HL-60 (cell line): ENCODE results near the gene HABP2.

Experiments
- DNase-seq, 2 experiments: peaks; one replicate each; pipeline ENCODE4 v3.0.0-alpha.2; 2010 to 2020; ENCODE audit warnings: low read depth in 1 of 2, low spot score in 1 of 2
- H3K27ac ChIP-seq: fragments of 250-450 bp; sonication (Bioruptor Pico); replicated peaks from 2 replicates; pipeline ENCODE4 v1.5.1; 2020; ENCODE audit warnings: mild to moderate bottlenecking, moderate library complexity
- H3K27me3 ChIP-seq: fragments of 250-450 bp; sonication (Bioruptor Pico); 2 replicates; pipeline ENCODE4 v1.5.1; 2021; ENCODE audit warnings: mild to moderate bottlenecking, moderate library complexity; ENCODE audit not compliant: insufficient read depth, poor library complexity, severe bottlenecking
- H3K4me3 ChIP-seq: replicated peaks from 2 replicates; pipeline ENCODE4 v1.5.1; 2011; ENCODE audit warnings: mild to moderate bottlenecking, control low read depth, low read length; ENCODE audit not compliant: insufficient read depth
- GABPA ChIP-seq: IDR thresholded peaks from 2 replicates; pipeline ENCODE4 v1.6.1; 2012; ENCODE audit warnings: low read depth
- POLR2AphosphoS5 ChIP-seq: IDR thresholded peaks from 2 replicates; pipeline ENCODE4 v1.6.1; 2012; ENCODE audit warnings: low read depth
- SPI1 ChIP-seq: IDR thresholded peaks from 2 replicates; pipeline ENCODE4 v1.6.1; 2012; ENCODE audit warnings: low read depth, mild to moderate bottlenecking, borderline replicate concordance
- TF ChIP-seq, protein P1 (sequence below): IDR thresholded peaks from 2 replicates; pipeline ENCODE4 v1.6.1; 2012; ENCODE audit warnings: low read depth; ENCODE audit not compliant: insufficient replicate concordance
- TF ChIP-seq, protein P2 (sequence below): IDR thresholded peaks from one replicate; pipeline ENCODE4 v1.5.1; 2011; ENCODE audit warnings: low read length, control low read depth, inconsistent platforms; ENCODE audit not compliant: insufficient read depth

HABP2 gene

DNA sequence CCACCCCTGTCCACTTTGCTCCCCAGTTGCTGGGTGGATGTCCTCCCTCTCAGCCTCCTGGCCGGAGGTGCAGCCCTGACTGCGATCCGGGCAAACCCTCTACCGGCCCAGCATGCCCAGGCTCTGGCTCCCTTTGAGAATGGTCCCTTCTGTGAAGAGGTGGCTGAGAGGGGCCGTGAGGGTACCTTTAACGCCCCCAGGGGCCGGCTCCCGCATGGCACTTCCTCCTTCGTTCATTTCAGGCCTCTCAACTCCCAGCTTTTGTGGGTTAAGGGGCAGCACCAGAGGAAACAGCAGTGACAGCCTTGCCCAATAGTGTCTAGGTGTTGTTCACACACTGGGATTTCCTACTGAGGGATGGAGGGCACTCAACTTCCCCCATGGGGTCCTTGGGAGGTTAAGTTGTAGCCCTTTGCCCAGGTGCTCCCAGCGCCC lies 33.2 kb upstream of the HABP2 start:
- TF ChIP-seq GABPA (no peak), SPI1 (peak; percentile 76)
- TF ChIP-seq, protein P1, sequence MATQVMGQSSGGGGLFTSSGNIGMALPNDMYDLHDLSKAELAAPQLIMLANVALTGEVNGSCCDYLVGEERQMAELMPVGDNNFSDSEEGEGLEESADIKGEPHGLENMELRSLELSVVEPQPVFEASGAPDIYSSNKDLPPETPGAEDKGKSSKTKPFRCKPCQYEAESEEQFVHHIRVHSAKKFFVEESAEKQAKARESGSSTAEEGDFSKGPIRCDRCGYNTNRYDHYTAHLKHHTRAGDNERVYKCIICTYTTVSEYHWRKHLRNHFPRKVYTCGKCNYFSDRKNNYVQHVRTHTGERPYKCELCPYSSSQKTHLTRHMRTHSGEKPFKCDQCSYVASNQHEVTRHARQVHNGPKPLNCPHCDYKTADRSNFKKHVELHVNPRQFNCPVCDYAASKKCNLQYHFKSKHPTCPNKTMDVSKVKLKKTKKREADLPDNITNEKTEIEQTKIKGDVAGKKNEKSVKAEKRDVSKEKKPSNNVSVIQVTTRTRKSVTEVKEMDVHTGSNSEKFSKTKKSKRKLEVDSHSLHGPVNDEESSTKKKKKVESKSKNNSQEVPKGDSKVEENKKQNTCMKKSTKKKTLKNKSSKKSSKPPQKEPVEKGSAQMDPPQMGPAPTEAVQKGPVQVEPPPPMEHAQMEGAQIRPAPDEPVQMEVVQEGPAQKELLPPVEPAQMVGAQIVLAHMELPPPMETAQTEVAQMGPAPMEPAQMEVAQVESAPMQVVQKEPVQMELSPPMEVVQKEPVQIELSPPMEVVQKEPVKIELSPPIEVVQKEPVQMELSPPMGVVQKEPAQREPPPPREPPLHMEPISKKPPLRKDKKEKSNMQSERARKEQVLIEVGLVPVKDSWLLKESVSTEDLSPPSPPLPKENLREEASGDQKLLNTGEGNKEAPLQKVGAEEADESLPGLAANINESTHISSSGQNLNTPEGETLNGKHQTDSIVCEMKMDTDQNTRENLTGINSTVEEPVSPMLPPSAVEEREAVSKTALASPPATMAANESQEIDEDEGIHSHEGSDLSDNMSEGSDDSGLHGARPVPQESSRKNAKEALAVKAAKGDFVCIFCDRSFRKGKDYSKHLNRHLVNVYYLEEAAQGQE: no peak
- no peaks in the 10 kb centered on the region for H3K27me3 ChIP-seq
- no peak overlapping the region for H3K27ac ChIP-seq
- no peak overlapping the region for H3K4me3 ChIP-seq
- DNase-seq: no peak

DNA sequence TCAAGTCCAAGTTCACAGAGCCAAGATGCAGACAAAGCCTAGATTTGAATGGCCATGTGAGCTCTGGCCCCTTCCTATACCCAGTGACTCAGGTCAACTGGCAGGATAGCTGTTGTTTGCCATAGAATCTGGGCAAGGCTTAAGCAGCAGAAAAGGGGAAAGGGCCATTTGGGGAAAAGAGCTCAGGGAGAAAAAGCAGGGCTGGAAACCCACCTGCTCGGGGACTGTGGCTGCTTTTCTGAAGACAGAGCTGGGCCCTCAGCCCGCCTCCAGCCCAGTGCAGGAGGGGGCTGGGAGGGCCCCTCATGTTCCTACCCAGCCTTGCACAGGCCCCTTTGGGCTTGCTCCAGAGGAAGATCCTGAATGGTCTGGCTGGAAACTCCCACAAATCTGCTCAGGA lies 32.6 kb upstream of the HABP2 start:
- TF ChIP-seq SPI1 (no peak), GABPA (no peak), POLR2AphosphoS5 (no peak)
- TF ChIP-seq, protein P1: no peak
- TF ChIP-seq, protein P2, sequence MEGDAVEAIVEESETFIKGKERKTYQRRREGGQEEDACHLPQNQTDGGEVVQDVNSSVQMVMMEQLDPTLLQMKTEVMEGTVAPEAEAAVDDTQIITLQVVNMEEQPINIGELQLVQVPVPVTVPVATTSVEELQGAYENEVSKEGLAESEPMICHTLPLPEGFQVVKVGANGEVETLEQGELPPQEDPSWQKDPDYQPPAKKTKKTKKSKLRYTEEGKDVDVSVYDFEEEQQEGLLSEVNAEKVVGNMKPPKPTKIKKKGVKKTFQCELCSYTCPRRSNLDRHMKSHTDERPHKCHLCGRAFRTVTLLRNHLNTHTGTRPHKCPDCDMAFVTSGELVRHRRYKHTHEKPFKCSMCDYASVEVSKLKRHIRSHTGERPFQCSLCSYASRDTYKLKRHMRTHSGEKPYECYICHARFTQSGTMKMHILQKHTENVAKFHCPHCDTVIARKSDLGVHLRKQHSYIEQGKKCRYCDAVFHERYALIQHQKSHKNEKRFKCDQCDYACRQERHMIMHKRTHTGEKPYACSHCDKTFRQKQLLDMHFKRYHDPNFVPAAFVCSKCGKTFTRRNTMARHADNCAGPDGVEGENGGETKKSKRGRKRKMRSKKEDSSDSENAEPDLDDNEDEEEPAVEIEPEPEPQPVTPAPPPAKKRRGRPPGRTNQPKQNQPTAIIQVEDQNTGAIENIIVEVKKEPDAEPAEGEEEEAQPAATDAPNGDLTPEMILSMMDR: no peak
- DNase-seq: no peak
- no peak overlapping the region for H3K27ac ChIP-seq
- H3K27me3 ChIP-seq: no peaks in the 10 kb centered on the region
- H3K4me3 ChIP-seq: no peak overlapping the region

DNA sequence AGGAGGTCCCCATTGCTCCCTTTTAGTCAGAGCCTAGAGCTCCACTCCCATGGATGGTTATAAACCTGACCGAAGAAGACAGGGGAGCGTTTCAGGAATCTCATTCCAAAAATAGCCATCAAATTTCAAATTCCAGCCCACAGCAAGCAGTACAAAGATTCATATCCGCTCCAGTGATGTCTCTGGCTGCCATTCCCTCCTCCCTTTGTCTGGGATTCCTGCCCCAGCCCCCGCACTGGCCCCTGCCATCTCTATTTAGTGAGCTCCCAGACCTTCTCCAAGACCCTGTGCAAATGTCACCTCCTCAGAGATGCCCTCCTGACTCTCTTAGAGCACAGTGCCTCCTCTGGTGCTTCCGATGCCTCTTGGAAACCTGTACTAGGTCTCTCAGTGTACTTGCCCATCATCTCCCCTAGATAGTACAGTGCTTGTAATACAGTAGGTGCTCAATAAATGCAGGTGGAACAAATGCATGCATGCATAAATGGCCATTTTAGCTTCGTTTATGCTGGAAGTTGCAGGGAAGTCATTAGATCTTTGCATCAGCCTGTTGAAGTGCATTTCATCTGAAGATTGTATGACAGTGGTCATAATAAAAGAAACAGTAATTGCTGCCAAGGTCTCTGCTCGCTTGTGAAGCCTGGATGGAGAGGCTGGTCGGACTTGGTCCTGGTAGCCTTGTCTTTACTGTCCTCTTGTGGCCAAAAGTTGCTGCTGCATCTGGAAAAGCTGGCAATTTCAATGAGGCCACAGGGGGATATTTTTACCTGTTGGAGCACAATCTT lies 32.0 kb upstream of the HABP2 start:
- Histone ChIP-seq H3K27me3 (no peaks in the 10 kb centered on the region), H3K27ac (no peak overlapping the region), H3K4me3 (no peak overlapping the region)
- peak; percentile 16 to 43 for DNase-seq
- TF ChIP-seq POLR2AphosphoS5: no peak
- TF ChIP-seq, protein P2: peak; percentile 97

DNA sequence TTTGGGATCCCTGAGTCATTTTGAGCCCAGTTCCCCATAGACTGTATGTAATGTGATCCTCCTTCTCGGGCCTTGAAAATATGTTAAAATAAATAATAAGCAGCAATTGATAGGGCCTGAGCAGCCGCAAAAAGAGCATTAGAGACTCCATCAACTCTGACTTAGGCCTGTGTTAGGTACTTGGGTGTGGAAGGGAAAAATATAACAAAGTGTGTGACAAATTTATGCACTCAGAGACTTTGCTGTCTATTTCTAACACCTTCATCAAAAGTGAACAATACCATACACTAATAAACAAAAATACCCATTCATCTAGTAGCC lies 31.4 kb upstream of the HABP2 start:
- TF ChIP-seq, protein P1: no peak
- TF ChIP-seq POLR2AphosphoS5: no peak
- TF ChIP-seq SPI1: no peak
- no peak for TF ChIP-seq GABPA
- TF ChIP-seq, protein P2: no peak
- H3K27me3 ChIP-seq: no peaks in the 10 kb centered on the region
- H3K4me3 ChIP-seq: no peak overlapping the region
- DNase-seq: no peak
- H3K27ac ChIP-seq: no peak overlapping the region
